ENCODE results near the gene TJP3.

The TJP3 gene

GRCh38 chr19:3737487-3738205 is 29.5 kb downstream of the TJP3 start:
- no peak for DNase-seq (ENCODE audit: low read depth)
- TF ChIP-seq, protein P1, sequence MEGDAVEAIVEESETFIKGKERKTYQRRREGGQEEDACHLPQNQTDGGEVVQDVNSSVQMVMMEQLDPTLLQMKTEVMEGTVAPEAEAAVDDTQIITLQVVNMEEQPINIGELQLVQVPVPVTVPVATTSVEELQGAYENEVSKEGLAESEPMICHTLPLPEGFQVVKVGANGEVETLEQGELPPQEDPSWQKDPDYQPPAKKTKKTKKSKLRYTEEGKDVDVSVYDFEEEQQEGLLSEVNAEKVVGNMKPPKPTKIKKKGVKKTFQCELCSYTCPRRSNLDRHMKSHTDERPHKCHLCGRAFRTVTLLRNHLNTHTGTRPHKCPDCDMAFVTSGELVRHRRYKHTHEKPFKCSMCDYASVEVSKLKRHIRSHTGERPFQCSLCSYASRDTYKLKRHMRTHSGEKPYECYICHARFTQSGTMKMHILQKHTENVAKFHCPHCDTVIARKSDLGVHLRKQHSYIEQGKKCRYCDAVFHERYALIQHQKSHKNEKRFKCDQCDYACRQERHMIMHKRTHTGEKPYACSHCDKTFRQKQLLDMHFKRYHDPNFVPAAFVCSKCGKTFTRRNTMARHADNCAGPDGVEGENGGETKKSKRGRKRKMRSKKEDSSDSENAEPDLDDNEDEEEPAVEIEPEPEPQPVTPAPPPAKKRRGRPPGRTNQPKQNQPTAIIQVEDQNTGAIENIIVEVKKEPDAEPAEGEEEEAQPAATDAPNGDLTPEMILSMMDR (conservative IDR thresholded peaks at IDR 0.05; ENCODE audit: low read depth, low read length), result no peak
- H3K4me3 ChIP-seq (ENCODE audit: low read depth, low read length), result no peak overlapping the region

- H3K4me3 ChIP-seq (ENCODE audit: low read depth, low read length), result no peak overlapping the region
- DNase-seq (ENCODE audit: low read depth), result no peak
- TF ChIP-seq, protein P1 (conservative IDR thresholded peaks at IDR 0.05; ENCODE audit: low read depth, low read length), result no peak
Observed at GRCh38 chr19:3738477-3739220, 30.5 kb downstream of the TJP3 start.

GRCh38 chr19:3740431-3740830 is 32.2 kb downstream of the TJP3 start:
- no peak for DNase-seq (ENCODE audit: low read depth)
- TF ChIP-seq, protein P1 (conservative IDR thresholded peaks at IDR 0.05; ENCODE audit: low read depth, low read length), result no peak
- no peak overlapping the region for H3K4me3 ChIP-seq (ENCODE audit: low read depth, low read length)

- DNase-seq (ENCODE audit: low read depth), result peak; percentile 48
- no peak overlapping the region for H3K4me3 ChIP-seq (ENCODE audit: low read depth, low read length)
- TF ChIP-seq, protein P1 (conservative IDR thresholded peaks at IDR 0.05; ENCODE audit: low read depth, low read length), result no peak
Observed at GRCh38 chr19:3743486-3743885, 35.3 kb downstream of the TJP3 start.

- TF ChIP-seq, protein P1 (conservative IDR thresholded peaks at IDR 0.05; ENCODE audit: low read depth, low read length), result no peak
- DNase-seq (ENCODE audit: low read depth), result no peak
- H3K4me3 ChIP-seq (ENCODE audit: low read depth, low read length), result no peak overlapping the region
Observed at GRCh38 chr19:3745363-3746045, 37.3 kb downstream of the TJP3 start.

GRCh38 chr19:3746371-3747056 is 38.3 kb downstream of the TJP3 start:
- DNase-seq (ENCODE audit: low read depth), result no peak
- H3K4me3 ChIP-seq (ENCODE audit: low read depth, low read length), result no peak overlapping the region
- TF ChIP-seq, protein P1 (conservative IDR thresholded peaks at IDR 0.05; ENCODE audit: low read depth, low read length), result no peak

Data from choroid plexus epithelial cell (primary cell).